K562 (cell line): ENCODE data around the gene ENO2. TPM values are rescaled to one million over a fixed set of nuclear protein-coding genes. Genes with fewer than 3 reads are reported as not detected.

ENCODE experiments used
- BRD4 ChIP-seq: fragments of 200-600 bp; sonication (generic); IDR thresholded peaks from 2 replicates; pipeline ENCODE4 v1.6.1; 2017; ENCODE audit warnings: inconsistent platforms
- CEBPB ChIP-seq: fragments of 450-650 bp; IDR thresholded peaks from 2 replicates; pipeline ENCODE4 v1.6.1; 2016; ENCODE audit warnings: missing genetic modification characterization, missing compliant biosample characterization
- ETS1 ChIP-seq: conservative IDR thresholded peaks from 2 replicates; pipeline ENCODE4 v1.6.1; 2011; ENCODE audit warnings: low read depth, mild to moderate bottlenecking, low read length; ENCODE audit not compliant: control insufficient read depth
- FOXJ2 ChIP-seq: fragments of 200-800 bp; sonication (Bioruptor generic); IDR thresholded peaks from 2 replicates; pipeline ENCODE4 v1.6.1; 2016; ENCODE audit warnings: missing genetic modification characterization, missing compliant biosample characterization
- GTF2E2 ChIP-seq: fragments of 200-800 bp; sonication (Bioruptor generic); IDR thresholded peaks from 2 replicates; pipeline ENCODE4 v1.6.1; 2016; ENCODE audit warnings: missing genetic modification characterization, missing compliant biosample characterization
- HDGF ChIP-seq: fragments of 450-650 bp; IDR thresholded peaks from 2 replicates; pipeline ENCODE4 v1.6.1; 2016
- HNRNPK ChIP-seq: fragments of 200-400 bp; formaldehyde crosslinking; IDR thresholded peaks from one replicate; pipeline ENCODE4 v1.6.1; 2018; ENCODE audit warnings: mild to moderate bottlenecking, low read depth, low read length; ENCODE audit not compliant: poor library complexity, severe bottlenecking
- LEF1 ChIP-seq: fragments of 450-650 bp; IDR thresholded peaks from 2 replicates; pipeline ENCODE4 v1.6.1; 2016; ENCODE audit warnings: mild to moderate bottlenecking
- NEUROD1 ChIP-seq: fragments of 150-350 bp; IDR thresholded peaks from 2 replicates; pipeline ENCODE4 v1.6.1; 2014; ENCODE audit warnings: borderline replicate concordance, low read length, low read depth; ENCODE audit not compliant: partially characterized antibody
- NKRF ChIP-seq: fragments of 450-650 bp; IDR thresholded peaks from 2 replicates; pipeline ENCODE4 v1.6.1; 2016; ENCODE audit warnings: borderline replicate concordance
- PRMT5 ChIP-seq: sonication (generic); formaldehyde crosslinking; IDR thresholded peaks from 2 replicates; pipeline ENCODE4 v1.5.0; 2020; ENCODE audit warnings: missing genetic modification reagents
- RBM17 ChIP-seq: fragments of 200-400 bp; formaldehyde crosslinking; IDR thresholded peaks from 2 replicates; pipeline ENCODE4 v1.6.1; 2017; ENCODE audit warnings: low read depth, mild to moderate bottlenecking, low read length, borderline replicate concordance
- SIX5 ChIP-seq, 2 experiments: IDR thresholded peaks; 2 replicates each; pipeline ENCODE4 v1.6.1; 2011; ENCODE audit warnings: low read length in 2 of 2, borderline replicate concordance in 1 of 2, low read depth in 1 of 2, mild to moderate bottlenecking in 1 of 2, moderate library complexity in 1 of 2; ENCODE audit not compliant: insufficient read depth in 1 of 2
- SPI1 ChIP-seq: IDR thresholded peaks from 2 replicates; pipeline ENCODE4 v1.6.1; 2011; ENCODE audit warnings: low read depth, low read length, control low read depth, borderline replicate concordance
- TEAD2 ChIP-seq: fragments of 450-650 bp; IDR thresholded peaks from 2 replicates; pipeline ENCODE4 v1.6.1; 2016; ENCODE audit warnings: missing genetic modification characterization, control low read depth, missing compliant biosample characterization
- XRCC5 ChIP-seq: fragments of 200-400 bp; formaldehyde crosslinking; IDR thresholded peaks from 2 replicates; pipeline ENCODE4 v1.6.1; 2017; ENCODE audit warnings: low read depth, mild to moderate bottlenecking, low read length
- ZBTB33 ChIP-seq: sonication (generic); formaldehyde crosslinking; IDR thresholded peaks from 2 replicates; pipeline ENCODE4 v1.8.1; 2023; ENCODE audit warnings: mild to moderate bottlenecking, missing genetic modification reagents
- ZFP91 ChIP-seq: sonication (generic); formaldehyde crosslinking; IDR thresholded peaks from 2 replicates; pipeline ENCODE4 v1.8.0; 2022; ENCODE audit warnings: mild to moderate bottlenecking, missing genetic modification reagents
- ZNF766 ChIP-seq: fragments of 200-800 bp; sonication (Bioruptor generic); conservative IDR thresholded peaks from 2 replicates; pipeline ENCODE4 v1.6.1; 2016; ENCODE audit warnings: missing genetic modification characterization, missing compliant biosample characterization
- polyA plus RNA-seq, 8 experiments: library from polyadenylated mRNA; depleted of rRNA in 4 of 8; stranded (reverse) in 5 of 8; unstranded in 3 of 8; fragments of >200 nt; fragmentation: Nextera tagmentation in 2 of 8; fragmentation: Illumina TruSeq in 1 of 8; extraction: Ambion mirVana in 2 of 8; extraction: Trizol in 1 of 8; gene quantifications; 2 replicates each; pipeline versions ENCODE4 v1.2.1 to v1.2.3, GENCODE V29; 2011 to 2014; ENCODE audit warnings: inconsistent platforms in 1 of 8, missing spikeins in 1 of 8
- total RNA-seq, 7 experiments: library from RNA; depleted of rRNA in 6 of 7; stranded (reverse); fragments of >200 nt in 6 of 7; fragmentation: Illumina TruSeq in 2 of 7; extraction: Trizol in 2 of 7; gene quantifications; 2 replicates each; pipeline versions ENCODE4 v1.2.1 to v1.2.3, GENCODE V29; 2011 to 2021; ENCODE audit warnings: low replicate concordance in 1 of 7

The ENO2 gene
- total and polyA plus RNA-seq, 9 of the 15 experiments (the other 6 are each of a cell fraction or from before 2014, with no cell fraction given) = 10.9 to 43.3 (median 21.0) TPM

- TF ChIP-seq ZFP91 (CRISPR knock-in tag) (peak; percentile 92), RBM17 (no peak), TEAD2 (tag) (no peak), HNRNPK (no peak), SPI1 (no peak), XRCC5 (0 out of 2 replicates have a peak, but pooled peaks have one; percentile 24), SIX5 (IDR thresholded peaks at IDR 0.05; ENCODE audit: borderline replicate concordance in 1 of 2, insufficient read depth in 1 of 2, low read depth in 1 of 2, low read length in 2 of 2) (no peak), ZBTB33 (CRISPR knock-in tag) (no peak), LEF1 (no peak), PRMT5 (no peak), BRD4 (no peak), HDGF (no peak), CEBPB (peak; percentile 55), ETS1 (no peak), ZNF766 (CRISPR knock-in tag) (no peak), GTF2E2 (tag) (no peak), FOXJ2 (tag) (peak; percentile 73; the same call in 1 of the 2 replicates), NKRF (peak; percentile 72), NEUROD1 (peak; percentile 9)
These were observed 9.8 kb upstream of the ENO2 start, which contains the start of gene LRRC23 (continued) for GRCh38 chr12:6904280-6905276.
